Osteoblast (primary cell): ENCODE data around the gene ADCY2. TPM values are rescaled to one million over a fixed set of nuclear protein-coding genes. Genes with fewer than 3 reads are reported as not detected.
A peak's percentile ranks its signal among the peaks of the same experiment; 100 is the strongest.

ENCODE experiments used
- DNase-seq: peaks from one replicate; pipeline ENCODE4 v3.0.0; 2011; ENCODE audit warnings: low spot score, mixed read lengths; ENCODE audit not compliant: insufficient read length; ENCODE audit errors: missing footprints
- H2AFZ ChIP-seq: 2 replicates; pipeline ENCODE4 v1.6.0; 2011; ENCODE audit warnings: mild to moderate bottlenecking, low read length
- H3K27ac ChIP-seq: 2 replicates; pipeline ENCODE4 v1.5.1; 2011; ENCODE audit warnings: mild to moderate bottlenecking, low read depth, low read length, moderate library complexity
- H3K27me3 ChIP-seq: 2 replicates; pipeline ENCODE4 v1.6.0; 2012; ENCODE audit warnings: mild to moderate bottlenecking, control low read depth, inconsistent platforms, low read length, moderate library complexity; ENCODE audit not compliant: insufficient read depth
- H3K36me3 ChIP-seq: 2 replicates; pipeline ENCODE4 v1.5.1; 2011; ENCODE audit warnings: mild to moderate bottlenecking, low read length, control low read depth, moderate library complexity; ENCODE audit not compliant: insufficient read depth
- H3K4me1 ChIP-seq: 2 replicates; pipeline ENCODE4 v1.5.1; 2011; ENCODE audit warnings: mild to moderate bottlenecking, low read length, control low read depth, moderate library complexity; ENCODE audit not compliant: insufficient read depth
- H3K4me2 ChIP-seq: 2 replicates; pipeline ENCODE4 v1.6.0; 2011; ENCODE audit warnings: mild to moderate bottlenecking, low read length; ENCODE audit not compliant: insufficient read depth
- H3K4me3 ChIP-seq: fragments of 200-600 bp; sonication (generic); 3 replicates; pipeline ENCODE4 v1.5.1; 2012; ENCODE audit warnings: mild to moderate bottlenecking, low read length, inconsistent platforms; ENCODE audit not compliant: insufficient read depth
- H3K79me2 ChIP-seq: 2 replicates; pipeline ENCODE4 v1.6.0; 2012; ENCODE audit warnings: mild to moderate bottlenecking, low read length, control low read depth, inconsistent platforms; ENCODE audit not compliant: insufficient read depth
- H3K9me3 ChIP-seq: 2 replicates; pipeline ENCODE4 v1.5.1; 2011; ENCODE audit warnings: low read depth, low read length, control low read depth
- H4K20me1 ChIP-seq: 2 replicates; pipeline ENCODE4 v1.6.0; 2012; ENCODE audit warnings: mild to moderate bottlenecking, low read length, control low read depth; ENCODE audit not compliant: insufficient read depth
- total RNA-seq: library from RNA; depleted of rRNA; stranded (reverse); fragments of >200 nt; gene quantifications from 2 replicates; pipeline ENCODE4 v1.2.3, GENCODE V29; 2012
- TF ChIP-seq, protein P1 (sequence below): IDR thresholded peaks from 2 replicates; pipeline ENCODE4 v1.5.1; 2011; ENCODE audit warnings: mild to moderate bottlenecking, low read depth, low read length, moderate library complexity; ENCODE audit errors: extremely low read depth

The ADCY2 gene
- total RNA-seq, 1 donor: under 0.01 TPM

DNA sequence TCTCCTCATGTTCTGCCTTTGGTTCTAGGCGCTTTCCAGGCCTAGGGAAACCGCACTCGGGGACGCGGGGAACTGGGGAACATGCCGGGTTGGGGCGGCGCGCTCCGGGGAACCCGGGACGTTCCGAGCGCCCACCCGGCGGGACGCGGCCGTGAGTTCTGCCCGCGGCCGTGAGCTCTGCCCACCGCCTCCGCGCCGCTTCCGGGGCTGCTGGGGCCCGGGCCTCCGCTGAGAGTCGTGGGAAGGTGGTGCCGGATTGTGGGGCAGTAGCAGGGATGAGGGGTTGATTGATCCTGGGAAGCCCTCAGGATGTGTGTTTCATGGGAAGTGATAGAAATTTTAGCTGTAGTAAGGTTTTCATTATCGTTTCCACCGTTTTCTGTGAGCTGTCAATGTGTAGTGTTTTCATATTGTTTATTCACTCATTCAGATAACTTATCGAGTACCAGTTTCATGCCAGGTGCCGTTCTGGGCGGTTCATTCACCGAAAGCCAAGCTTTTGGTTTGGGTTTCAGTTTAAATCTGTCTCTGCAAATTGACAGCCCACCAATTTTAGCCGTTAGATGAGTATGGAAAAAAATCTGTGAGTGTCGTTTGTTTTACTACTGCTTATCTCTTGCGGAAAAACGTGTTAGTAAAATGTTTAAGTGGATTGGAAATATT, 473.7 kb downstream of the ADCY2 start:
- Histone ChIP-seq H3K4me2 (peak overlapping the region; percentile 97), H3K79me2 (peaks cover 89% of the 10 kb centered on the region), H2AFZ (peak overlapping the region; percentile 78), H3K4me3 (peak overlapping the region; percentile 89), H3K4me1 (peaks cover 17% of the 10 kb centered on the region), H4K20me1 (peaks cover 11% of the 10 kb centered on the region), H3K9me3 (no peaks in the 10 kb centered on the region), H3K36me3 (peaks cover 9% of the 10 kb centered on the region), H3K27ac (peak overlapping the region; percentile 78), H3K27me3 (no peaks in the 10 kb centered on the region)
- TF ChIP-seq, protein P1, sequence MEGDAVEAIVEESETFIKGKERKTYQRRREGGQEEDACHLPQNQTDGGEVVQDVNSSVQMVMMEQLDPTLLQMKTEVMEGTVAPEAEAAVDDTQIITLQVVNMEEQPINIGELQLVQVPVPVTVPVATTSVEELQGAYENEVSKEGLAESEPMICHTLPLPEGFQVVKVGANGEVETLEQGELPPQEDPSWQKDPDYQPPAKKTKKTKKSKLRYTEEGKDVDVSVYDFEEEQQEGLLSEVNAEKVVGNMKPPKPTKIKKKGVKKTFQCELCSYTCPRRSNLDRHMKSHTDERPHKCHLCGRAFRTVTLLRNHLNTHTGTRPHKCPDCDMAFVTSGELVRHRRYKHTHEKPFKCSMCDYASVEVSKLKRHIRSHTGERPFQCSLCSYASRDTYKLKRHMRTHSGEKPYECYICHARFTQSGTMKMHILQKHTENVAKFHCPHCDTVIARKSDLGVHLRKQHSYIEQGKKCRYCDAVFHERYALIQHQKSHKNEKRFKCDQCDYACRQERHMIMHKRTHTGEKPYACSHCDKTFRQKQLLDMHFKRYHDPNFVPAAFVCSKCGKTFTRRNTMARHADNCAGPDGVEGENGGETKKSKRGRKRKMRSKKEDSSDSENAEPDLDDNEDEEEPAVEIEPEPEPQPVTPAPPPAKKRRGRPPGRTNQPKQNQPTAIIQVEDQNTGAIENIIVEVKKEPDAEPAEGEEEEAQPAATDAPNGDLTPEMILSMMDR: no peak
- peak; percentile 62 for DNase-seq

DNA sequence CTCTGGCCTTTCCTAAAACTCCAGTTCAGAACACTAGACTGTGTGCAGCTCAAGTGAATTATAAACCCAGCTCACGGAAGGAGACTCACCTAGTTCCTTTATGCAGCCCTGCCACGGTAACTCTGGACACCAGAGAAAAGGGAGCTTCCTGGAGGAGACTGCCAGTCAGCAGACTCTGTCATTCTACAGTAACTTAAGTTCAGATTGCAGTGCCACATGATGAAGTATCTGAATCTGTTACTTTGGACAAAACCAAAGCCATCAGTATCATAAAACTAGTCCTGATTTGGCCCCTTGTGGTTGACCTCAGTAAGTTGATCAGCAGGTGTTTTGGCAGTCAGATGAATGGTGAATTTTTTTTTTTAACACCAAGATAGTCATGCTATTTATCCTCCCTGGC, 475.7 kb downstream of the ADCY2 start:
- peaks cover 14% of the 10 kb centered on the region for H4K20me1 ChIP-seq
- H3K36me3 ChIP-seq: peaks cover 20% of the 10 kb centered on the region
- H2AFZ ChIP-seq: no peak overlapping the region
- no peaks in the 10 kb centered on the region for H3K9me3 ChIP-seq
- peaks cover 22% of the 10 kb centered on the region for H3K4me1 ChIP-seq
- H3K4me3 ChIP-seq: no peak overlapping the region
- no peak overlapping the region for H3K27ac ChIP-seq
- peaks cover 89% of the 10 kb centered on the region for H3K79me2 ChIP-seq
- no peak overlapping the region for H3K4me2 ChIP-seq
- no peaks in the 10 kb centered on the region for H3K27me3 ChIP-seq
- TF ChIP-seq, protein P1: no peak
- no peak for DNase-seq

DNA sequence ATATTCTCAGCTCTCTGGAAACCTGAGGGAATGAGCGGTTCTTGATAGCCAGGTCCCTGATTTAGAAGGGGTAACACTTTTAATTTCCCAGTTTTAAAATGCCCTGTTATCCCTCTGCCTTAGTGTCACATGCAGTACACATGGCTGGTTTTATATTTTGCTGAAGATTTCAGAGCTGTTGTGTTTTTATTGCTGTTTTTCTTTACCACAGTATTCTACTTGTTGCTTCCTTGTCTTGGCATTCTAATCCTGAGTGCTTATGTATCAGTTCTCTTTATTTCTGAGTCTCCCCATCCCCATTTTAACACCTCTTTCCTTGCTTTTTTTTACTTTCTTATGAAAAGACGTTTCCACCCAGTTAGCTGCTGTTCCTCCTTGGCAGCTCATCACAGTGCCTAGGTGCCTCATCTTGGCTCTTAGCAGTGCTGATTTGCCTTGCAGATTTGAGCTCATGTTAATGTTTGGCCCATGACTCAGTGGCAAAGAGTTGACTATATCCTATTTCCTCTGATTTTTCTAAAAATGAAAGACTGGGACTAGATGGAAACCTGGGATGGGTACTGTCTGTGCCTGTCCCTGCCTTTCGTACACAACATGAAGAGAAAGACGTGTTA, 476.7 kb downstream of the ADCY2 start:
- Histone ChIP-seq H3K9me3 (no peaks in the 10 kb centered on the region), H3K36me3 (peaks cover 22% of the 10 kb centered on the region), H3K4me1 (peaks cover 30% of the 10 kb centered on the region), H4K20me1 (peaks cover 14% of the 10 kb centered on the region), H3K27ac (no peak overlapping the region), H3K27me3 (no peaks in the 10 kb centered on the region), H3K79me2 (peaks cover 80% of the 10 kb centered on the region), H2AFZ (no peak overlapping the region), H3K4me3 (no peak overlapping the region), H3K4me2 (no peak overlapping the region)
- TF ChIP-seq, protein P1: no peak
- no peak for DNase-seq

DNA sequence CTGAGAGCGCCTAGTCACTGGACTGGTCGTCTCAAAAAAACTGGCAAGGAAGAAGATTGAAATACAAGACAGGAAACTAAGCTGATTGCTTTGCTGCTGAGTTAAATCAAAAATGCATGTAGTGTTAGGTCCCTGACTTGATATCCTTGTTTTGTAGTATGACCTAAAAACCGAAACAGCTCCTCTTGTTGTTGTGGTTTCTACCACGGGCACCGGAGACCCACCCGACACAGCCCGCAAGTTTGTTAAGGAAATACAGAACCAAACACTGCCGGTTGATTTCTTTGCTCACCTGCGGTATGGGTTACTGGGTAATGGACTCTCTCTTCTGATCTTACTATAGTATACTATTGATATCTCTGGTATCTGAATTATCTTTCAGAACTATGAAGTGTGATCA, 477.3 kb downstream of the ADCY2 start:
- H3K4me3 ChIP-seq: no peak overlapping the region
- H2AFZ ChIP-seq: no peak overlapping the region
- peaks cover 76% of the 10 kb centered on the region for H3K79me2 ChIP-seq
- no peak for DNase-seq
- H4K20me1 ChIP-seq: peaks cover 19% of the 10 kb centered on the region
- no peaks in the 10 kb centered on the region for H3K9me3 ChIP-seq
- no peak overlapping the region for H3K4me2 ChIP-seq
- peaks cover 28% of the 10 kb centered on the region for H3K36me3 ChIP-seq
- peaks cover 30% of the 10 kb centered on the region for H3K4me1 ChIP-seq
- TF ChIP-seq, protein P1: no peak
- H3K27me3 ChIP-seq: no peaks in the 10 kb centered on the region
- no peak overlapping the region for H3K27ac ChIP-seq
